GM18873 (cell line): ENCODE measurements around the gene NSMCE4A.
"Not testable (repeated sequence)": the region's sequence is repeated elsewhere in the genome, so short reads cannot be mapped to it uniquely, and the experiment has no call there.

Source experiments
- ATAC-seq: cut with Tn5 transposase; IDR thresholded peaks from one replicate; pipeline ENCODE4 v1.9.1; 2021; ENCODE audit warnings: mild to moderate bottlenecking, moderate library complexity, moderate number of reproducible peaks; ENCODE audit not compliant: unreplicated experiment, low FRiP score

The NSMCE4A gene

GRCh38 chr10:121990015-121990677 lies 15.1 kb upstream of the NSMCE4A start:
- ATAC-seq: no peak

GRCh38 chr10:121988361-121989324 lies 13.6 kb upstream of the NSMCE4A start, which contains the start of gene TACC2:
TACC2 (plus strand) TSS chr10:121989163; CDS start chr10:122021982, 32,819 bp downstream.
- no peak for ATAC-seq

- ATAC-seq: no peak
Measured at GRCh38 chr10:121984463-121984862, 9.4 kb upstream of the NSMCE4A start.

- ATAC-seq: no peak
Measured at GRCh38 chr10:121983852-121984251, 8.8 kb upstream of the NSMCE4A start.

GRCh38 chr10:121981346-121981745 lies 6.3 kb upstream of the NSMCE4A start:
- no peak for ATAC-seq

GRCh38 chr10:121978511-121978910 lies 3.5 kb upstream of the NSMCE4A start:
- no peak for ATAC-seq

GRCh38 chr10:121976607-121977006 lies 1.6 kb upstream of the NSMCE4A start:
- ATAC-seq: no peak

- no peak for ATAC-seq
Measured at GRCh38 chr10:121975295-121976086, 474 bp upstream of the NSMCE4A start.

- peak; percentile 24 for ATAC-seq
Measured at GRCh38 chr10:121974019-121974534, 940 bp downstream of the NSMCE4A start.

GRCh38 chr10:121969086-121969485 lies 5.9 kb downstream of the NSMCE4A start:
- not testable (repeated sequence) for ATAC-seq

GRCh38 chr10:121965996-121966395 lies 9.0 kb downstream of the NSMCE4A start:
- ATAC-seq: no peak

GRCh38 chr10:121961456-121961855 lies 13.6 kb downstream of the NSMCE4A start:
- ATAC-seq: no peak

- no peak for ATAC-seq
Measured at GRCh38 chr10:121959671-121960070, 15.3 kb downstream of the NSMCE4A start.

- no peak for ATAC-seq
Measured at GRCh38 chr10:121956111-121957061, 18.6 kb downstream of the NSMCE4A start.

GRCh38 chr10:121952226-121952625 lies 22.8 kb downstream of the NSMCE4A start:
- no peak for ATAC-seq

GRCh38 chr10:121949451-121949850 lies 25.6 kb downstream of the NSMCE4A start:
- ATAC-seq: no peak

GRCh38 chr10:121949049-121949448 lies 26.0 kb downstream of the NSMCE4A start:
- no peak for ATAC-seq

GRCh38 chr10:121947343-121948330 lies 27.4 kb downstream of the NSMCE4A start:
- ATAC-seq: no peak
